HepG2 (cell line): ENCODE measurements around the gene DUSP16. TPM values are rescaled to one million over a fixed set of nuclear protein-coding genes. Genes with fewer than 3 reads are reported as not detected.
A peak's percentile ranks its signal among the peaks of the same experiment; 100 is the strongest.

ENCODE experiments used
- ATRX ChIP-seq: sonication (generic); formaldehyde crosslinking; IDR thresholded peaks from 2 replicates; pipeline ENCODE4 v1.4.0; 2020; ENCODE audit warnings: missing genetic modification reagents, borderline replicate concordance
- DNMT1 ChIP-seq: sonication (generic); formaldehyde crosslinking; IDR thresholded peaks from 2 replicates; pipeline ENCODE4 v1.5.1; 2020; ENCODE audit warnings: mild to moderate bottlenecking, missing genetic modification reagents
- MED13 ChIP-seq: sonication (generic); formaldehyde crosslinking; IDR thresholded peaks from 2 replicates; pipeline ENCODE4 v1.5.0; 2020; ENCODE audit warnings: missing genetic modification reagents
- NFKB2 ChIP-seq: sonication (generic); formaldehyde crosslinking; IDR thresholded peaks from 2 replicates; pipeline ENCODE4 v1.4.0; 2020; ENCODE audit warnings: missing genetic modification reagents, borderline replicate concordance
- RAD21 ChIP-seq: fragments of 450-650 bp; formaldehyde crosslinking; IDR thresholded peaks from 2 replicates; pipeline ENCODE4 v1.5.0; 2020; ENCODE audit warnings: mild to moderate bottlenecking
- XBP1 ChIP-seq: sonication (generic); formaldehyde crosslinking; IDR thresholded peaks from 2 replicates; pipeline ENCODE4 v1.5.0; 2020; ENCODE audit warnings: missing genetic modification reagents
- ZNF546 ChIP-seq: sonication (generic); formaldehyde crosslinking; conservative IDR thresholded peaks from 2 replicates; pipeline ENCODE4 v1.8.1; 2023; ENCODE audit warnings: mild to moderate bottlenecking, missing genetic modification reagents
- ZNF749 ChIP-seq: sonication (generic); formaldehyde crosslinking; IDR thresholded peaks from 2 replicates; pipeline ENCODE4 v1.8.0; 2022; ENCODE audit warnings: mild to moderate bottlenecking, missing genetic modification reagents, moderate library complexity, borderline replicate concordance
- polyA plus RNA-seq, 8 experiments: library from polyadenylated mRNA; depleted of rRNA in 3 of 8; stranded (reverse) in 7 of 8; unstranded in 1 of 8; fragments of >200 nt; fragmentation: Illumina TruSeq in 4 of 8; extraction: Trizol in 4 of 8; gene quantifications; 2 replicates each; pipeline versions ENCODE4 v1.2.1 to v1.2.3, GENCODE V29; 2011 to 2016; ENCODE audit warnings: low read depth in 4 of 8, missing spikeins in 1 of 8, mixed read lengths in 1 of 8; ENCODE audit not compliant: insufficient read depth in 1 of 8
- total RNA-seq, 5 experiments: library from RNA; depleted of rRNA; stranded (reverse); fragments of >200 nt; fragmentation: Illumina TruSeq; extraction: Trizol; gene quantifications; 2 replicates each; pipeline ENCODE4 v1.2.3, GENCODE V29; 2016; ENCODE audit warnings: low read depth in 1 of 5
- TF ChIP-seq, protein P1 (sequence below): sonication (generic); formaldehyde crosslinking; IDR thresholded peaks from 2 replicates; pipeline ENCODE4 v1.5.0; 2020; ENCODE audit warnings: mild to moderate bottlenecking, missing genetic modification reagents, borderline replicate concordance
- TF ChIP-seq, protein P2 (sequence below): sonication (generic); formaldehyde crosslinking; IDR thresholded peaks from 2 replicates; pipeline ENCODE4 v1.8.1; 2023; ENCODE audit warnings: mild to moderate bottlenecking, moderate library complexity, missing genetic modification reagents
- TF ChIP-seq, protein P3 (sequence below): sonication (generic); formaldehyde crosslinking; IDR thresholded peaks from 2 replicates; pipeline ENCODE4 v1.8.0; 2022; ENCODE audit warnings: missing genetic modification reagents, mild to moderate bottlenecking, borderline replicate concordance

DUSP16 gene
- total and polyA plus RNA-seq, 2 of the 13 experiments (the other 11 are each of a cell fraction or from before 2014, with no cell fraction given) = 45.7 to 46.6 TPM

DNA sequence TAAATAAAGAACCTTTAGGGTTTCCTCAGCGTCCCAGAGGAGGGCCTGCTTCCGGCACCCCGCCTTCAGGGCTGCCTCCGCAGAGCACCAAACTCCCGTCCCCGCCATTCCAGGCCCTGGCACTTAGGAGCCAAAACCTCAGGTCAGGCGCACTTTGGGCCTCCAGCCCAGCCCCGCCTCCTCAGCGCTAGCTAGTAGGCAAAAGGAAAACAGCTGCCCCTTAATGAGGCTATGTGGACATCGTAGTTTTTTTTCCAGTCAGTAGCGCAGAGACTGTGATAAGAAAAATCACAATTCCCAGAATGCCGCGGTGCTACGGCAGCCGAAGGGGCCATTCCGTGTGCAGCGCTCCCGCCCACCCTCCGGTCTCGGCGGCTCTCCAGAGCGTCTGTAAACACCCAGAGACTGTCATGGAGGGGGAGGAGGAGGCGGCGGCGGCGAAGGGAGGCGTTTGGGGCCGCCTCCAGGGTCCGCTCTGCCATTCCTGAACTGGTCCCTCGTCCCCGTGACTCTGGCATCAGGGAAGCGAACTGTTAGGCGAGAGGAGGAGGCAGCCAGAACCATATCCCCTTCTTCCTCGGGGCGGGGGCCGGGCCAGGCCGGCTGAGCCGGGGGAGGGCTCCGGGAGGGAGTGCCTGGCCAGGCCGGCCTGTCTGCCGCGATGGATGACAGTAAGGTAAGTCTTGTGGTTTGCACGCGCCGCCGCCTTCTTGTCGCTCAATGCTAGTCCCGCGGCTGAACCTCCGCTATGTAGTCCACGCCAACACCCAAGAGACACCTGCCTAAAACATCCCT lies 49.0 kb upstream of the DUSP16 start, which contains the start of gene CREBL2 (continued):
- TF ChIP-seq, protein P1, sequence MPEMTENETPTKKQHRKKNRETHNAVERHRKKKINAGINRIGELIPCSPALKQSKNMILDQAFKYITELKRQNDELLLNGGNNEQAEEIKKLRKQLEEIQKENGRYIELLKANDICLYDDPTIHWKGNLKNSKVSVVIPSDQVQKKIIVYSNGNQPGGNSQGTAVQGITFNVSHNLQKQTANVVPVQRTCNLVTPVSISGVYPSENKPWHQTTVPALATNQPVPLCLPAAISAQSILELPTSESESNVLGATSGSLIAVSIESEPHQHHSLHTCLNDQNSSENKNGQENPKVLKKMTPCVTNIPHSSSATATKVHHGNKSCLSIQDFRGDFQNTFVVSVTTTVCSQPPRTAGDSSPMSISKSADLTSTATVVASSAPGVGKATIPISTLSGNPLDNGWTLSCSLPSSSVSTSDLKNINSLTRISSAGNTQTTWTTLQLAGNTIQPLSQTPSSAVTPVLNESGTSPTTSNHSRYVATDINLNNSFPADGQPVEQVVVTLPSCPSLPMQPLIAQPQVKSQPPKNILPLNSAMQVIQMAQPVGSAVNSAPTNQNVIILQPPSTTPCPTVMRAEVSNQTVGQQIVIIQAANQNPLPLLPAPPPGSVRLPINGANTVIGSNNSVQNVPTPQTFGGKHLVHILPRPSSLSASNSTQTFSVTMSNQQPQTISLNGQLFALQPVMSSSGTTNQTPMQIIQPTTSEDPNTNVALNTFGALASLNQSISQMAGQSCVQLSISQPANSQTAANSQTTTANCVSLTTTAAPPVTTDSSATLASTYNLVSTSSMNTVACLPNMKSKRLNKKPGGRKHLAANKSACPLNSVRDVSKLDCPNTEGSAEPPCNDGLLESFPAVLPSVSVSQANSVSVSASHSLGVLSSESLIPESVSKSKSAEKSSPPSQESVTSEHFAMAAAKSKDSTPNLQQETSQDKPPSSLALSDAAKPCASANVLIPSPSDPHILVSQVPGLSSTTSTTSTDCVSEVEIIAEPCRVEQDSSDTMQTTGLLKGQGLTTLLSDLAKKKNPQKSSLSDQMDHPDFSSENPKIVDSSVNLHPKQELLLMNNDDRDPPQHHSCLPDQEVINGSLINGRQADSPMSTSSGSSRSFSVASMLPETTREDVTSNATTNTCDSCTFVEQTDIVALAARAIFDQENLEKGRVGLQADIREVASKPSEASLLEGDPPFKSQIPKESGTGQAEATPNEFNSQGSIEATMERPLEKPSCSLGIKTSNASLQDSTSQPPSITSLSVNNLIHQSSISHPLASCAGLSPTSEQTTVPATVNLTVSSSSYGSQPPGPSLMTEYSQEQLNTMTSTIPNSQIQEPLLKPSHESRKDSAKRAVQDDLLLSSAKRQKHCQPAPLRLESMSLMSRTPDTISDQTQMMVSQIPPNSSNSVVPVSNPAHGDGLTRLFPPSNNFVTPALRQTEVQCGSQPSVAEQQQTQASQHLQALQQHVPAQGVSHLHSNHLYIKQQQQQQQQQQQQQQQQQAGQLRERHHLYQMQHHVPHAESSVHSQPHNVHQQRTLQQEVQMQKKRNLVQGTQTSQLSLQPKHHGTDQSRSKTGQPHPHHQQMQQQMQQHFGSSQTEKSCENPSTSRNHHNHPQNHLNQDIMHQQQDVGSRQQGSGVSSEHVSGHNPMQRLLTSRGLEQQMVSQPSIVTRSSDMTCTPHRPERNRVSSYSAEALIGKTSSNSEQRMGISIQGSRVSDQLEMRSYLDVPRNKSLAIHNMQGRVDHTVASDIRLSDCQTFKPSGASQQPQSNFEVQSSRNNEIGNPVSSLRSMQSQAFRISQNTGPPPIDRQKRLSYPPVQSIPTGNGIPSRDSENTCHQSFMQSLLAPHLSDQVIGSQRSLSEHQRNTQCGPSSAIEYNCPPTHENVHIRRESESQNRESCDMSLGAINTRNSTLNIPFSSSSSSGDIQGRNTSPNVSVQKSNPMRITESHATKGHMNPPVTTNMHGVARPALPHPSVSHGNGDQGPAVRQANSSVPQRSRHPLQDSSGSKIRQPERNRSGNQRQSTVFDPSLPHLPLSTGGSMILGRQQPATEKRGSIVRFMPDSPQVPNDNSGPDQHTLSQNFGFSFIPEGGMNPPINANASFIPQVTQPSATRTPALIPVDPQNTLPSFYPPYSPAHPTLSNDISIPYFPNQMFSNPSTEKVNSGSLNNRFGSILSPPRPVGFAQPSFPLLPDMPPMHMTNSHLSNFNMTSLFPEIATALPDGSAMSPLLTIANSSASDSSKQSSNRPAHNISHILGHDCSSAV (CRISPR knock-in tag) = no peak; the same call in 1 of the 2 replicates
- TF ChIP-seq DNMT1 (CRISPR knock-in tag) (peak; percentile 45; the same call in 1 of the 2 replicates), XBP1 (CRISPR knock-in tag) (no peak), NFKB2 (CRISPR knock-in tag) (peak; percentile 65; the same call in 1 of the 2 replicates), ATRX (CRISPR knock-in tag) (no peak), MED13 (CRISPR knock-in tag) (peak; percentile 76; the same call in 1 of the 2 replicates), ZNF546 (CRISPR knock-in tag) (peak; percentile 81; the same call in 1 of the 2 replicates), RAD21 (CRISPR knock-in tag) (no peak), ZNF749 (CRISPR knock-in tag) (no peak)
- TF ChIP-seq, protein P2, sequence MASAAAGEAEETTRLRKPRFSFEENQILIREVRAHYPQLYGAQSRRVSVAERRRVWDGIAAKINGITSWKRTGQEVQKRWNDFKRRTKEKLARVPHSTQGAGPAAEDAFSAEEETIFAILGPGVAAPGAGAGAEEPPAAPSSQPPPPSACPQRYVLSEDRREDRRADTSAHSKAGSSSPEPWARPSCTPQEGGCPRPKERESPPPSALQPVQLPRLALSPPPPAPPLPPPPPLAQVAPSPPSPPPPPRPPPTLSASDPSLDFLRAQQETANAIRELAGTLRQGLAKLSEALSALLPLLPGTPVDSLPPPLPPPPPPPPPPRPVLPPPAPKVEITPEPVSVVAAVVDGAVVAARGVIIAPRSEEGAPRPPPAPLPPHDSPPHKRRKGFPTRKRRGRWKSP (CRISPR knock-in tag) = peak; percentile 62; the same call in 1 of the 2 replicates
- TF ChIP-seq, protein P3, sequence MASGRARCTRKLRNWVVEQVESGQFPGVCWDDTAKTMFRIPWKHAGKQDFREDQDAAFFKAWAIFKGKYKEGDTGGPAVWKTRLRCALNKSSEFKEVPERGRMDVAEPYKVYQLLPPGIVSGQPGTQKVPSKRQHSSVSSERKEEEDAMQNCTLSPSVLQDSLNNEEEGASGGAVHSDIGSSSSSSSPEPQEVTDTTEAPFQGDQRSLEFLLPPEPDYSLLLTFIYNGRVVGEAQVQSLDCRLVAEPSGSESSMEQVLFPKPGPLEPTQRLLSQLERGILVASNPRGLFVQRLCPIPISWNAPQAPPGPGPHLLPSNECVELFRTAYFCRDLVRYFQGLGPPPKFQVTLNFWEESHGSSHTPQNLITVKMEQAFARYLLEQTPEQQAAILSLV (CRISPR knock-in tag) = 0 out of 2 replicates have a peak, but pooled peaks have one; percentile 27
